ENCODE results near the gene MYO15A.

Gene MYO15A, protein sequence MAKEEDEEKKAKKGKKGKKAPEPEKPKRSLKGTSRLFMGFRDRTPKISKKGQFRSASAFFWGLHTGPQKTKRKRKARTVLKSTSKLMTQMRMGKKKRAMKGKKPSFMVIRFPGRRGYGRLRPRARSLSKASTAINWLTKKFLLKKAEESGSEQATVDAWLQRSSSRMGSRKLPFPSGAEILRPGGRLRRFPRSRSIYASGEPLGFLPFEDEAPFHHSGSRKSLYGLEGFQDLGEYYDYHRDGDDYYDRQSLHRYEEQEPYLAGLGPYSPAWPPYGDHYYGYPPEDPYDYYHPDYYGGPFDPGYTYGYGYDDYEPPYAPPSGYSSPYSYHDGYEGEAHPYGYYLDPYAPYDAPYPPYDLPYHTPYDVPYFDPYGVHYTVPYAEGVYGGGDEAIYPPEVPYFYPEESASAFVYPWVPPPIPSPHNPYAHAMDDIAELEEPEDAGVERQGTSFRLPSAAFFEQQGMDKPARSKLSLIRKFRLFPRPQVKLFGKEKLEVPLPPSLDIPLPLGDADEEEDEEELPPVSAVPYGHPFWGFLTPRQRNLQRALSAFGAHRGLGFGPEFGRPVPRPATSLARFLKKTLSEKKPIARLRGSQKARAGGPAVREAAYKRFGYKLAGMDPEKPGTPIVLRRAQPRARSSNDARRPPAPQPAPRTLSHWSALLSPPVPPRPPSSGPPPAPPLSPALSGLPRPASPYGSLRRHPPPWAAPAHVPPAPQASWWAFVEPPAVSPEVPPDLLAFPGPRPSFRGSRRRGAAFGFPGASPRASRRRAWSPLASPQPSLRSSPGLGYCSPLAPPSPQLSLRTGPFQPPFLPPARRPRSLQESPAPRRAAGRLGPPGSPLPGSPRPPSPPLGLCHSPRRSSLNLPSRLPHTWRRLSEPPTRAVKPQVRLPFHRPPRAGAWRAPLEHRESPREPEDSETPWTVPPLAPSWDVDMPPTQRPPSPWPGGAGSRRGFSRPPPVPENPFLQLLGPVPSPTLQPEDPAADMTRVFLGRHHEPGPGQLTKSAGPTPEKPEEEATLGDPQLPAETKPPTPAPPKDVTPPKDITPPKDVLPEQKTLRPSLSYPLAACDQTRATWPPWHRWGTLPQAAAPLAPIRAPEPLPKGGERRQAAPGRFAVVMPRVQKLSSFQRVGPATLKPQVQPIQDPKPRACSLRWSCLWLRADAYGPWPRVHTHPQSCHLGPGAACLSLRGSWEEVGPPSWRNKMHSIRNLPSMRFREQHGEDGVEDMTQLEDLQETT (N-terminal part only)

DNA sequence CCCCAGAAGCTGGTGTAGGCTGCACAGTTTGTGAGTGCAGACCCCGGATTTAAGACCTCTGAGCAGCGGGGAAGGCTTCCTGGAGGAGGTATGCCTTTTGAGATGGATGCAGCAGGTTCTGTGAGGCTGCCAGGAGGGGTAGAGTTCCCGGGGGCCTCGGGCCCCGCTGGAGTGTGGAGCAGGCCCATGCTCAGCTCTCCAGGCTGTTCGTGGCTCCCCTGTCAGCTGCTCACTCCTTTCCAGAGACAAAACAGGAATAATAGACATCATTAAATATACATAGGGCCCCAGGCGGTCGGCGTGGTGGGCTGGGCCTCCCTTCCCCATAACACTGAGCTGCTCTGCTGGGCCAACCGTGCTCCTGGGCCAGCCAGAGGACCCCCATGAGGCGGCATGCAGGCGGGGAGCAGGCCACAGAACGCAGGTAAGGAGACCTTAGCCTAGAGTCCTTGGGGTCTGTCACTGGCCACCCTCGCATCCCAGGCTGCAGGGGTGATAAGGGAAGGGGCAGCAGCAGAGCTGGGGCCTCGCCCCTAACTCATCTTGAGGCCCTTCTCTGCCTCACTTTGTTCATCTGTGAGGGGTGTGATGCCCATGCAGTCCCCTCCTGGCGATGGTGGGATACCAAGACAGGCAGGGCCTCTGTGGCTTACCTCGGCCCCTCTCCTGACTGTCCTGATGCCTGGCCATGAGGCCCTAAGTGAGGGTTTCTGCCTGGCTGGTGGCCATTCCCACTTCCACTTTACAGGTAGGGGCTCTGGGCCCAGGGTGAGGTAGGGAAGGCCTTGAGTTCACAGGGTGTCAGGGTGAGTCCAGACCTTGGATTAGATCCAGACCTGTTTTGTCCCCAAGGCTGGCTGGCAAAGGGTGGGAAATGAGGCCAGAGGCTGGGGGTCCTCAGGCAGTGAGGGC lies at the start of gene MYO15A:
Gene MYO15A (plus strand): TSS at position 356 of the 912 bp plus-strand sequence. CDS start 10,045 bp downstream, outside the sequence.
- Histone ChIP-seq H3K4me3 (ENCODE audit: low read length) (no peak within 1 kb of the TSS), H3K4me1 (ENCODE audit: insufficient read depth, low read length) (peaks cover 26% of the 10 kb centered on the region), H2AFZ (ENCODE audit: low read depth, low read length) (no peak within 1 kb of the TSS), H3K36me3 (ENCODE audit: insufficient read depth, low read length) (peaks cover 16% of the 10 kb centered on the region), H3K9me3 (ENCODE audit: low read length) (no peaks in the 10 kb centered on the region), H3K27me3 (ENCODE audit: insufficient read depth, low read length) (no peaks in the 10 kb centered on the region)

DNA sequence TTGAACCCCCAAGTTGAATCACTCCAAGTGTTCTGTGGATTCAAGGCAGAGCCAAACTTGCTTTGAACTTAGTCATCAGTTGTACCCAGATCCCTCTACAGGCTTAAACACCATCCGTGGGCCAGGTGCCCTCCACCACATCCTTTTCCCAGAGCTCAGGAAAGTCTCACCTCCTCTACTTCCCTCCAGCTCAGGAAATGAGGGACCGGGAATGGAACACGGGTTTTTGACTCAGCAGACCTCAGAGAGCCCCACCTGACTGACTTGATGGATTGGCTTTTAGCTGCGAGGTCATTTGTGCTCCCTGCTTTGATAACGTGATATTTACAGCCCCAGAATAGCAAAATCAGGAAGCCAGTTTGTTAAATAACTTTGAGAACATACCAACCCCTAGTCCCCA lies 49.3 kb upstream of the MYO15A start:
- no peak overlapping the region for H3K4me3 ChIP-seq (ENCODE audit: low read length)
- peaks cover 27% of the 10 kb centered on the region for H3K36me3 ChIP-seq (ENCODE audit: insufficient read depth, low read length)
- no peaks in the 10 kb centered on the region for H3K9me3 ChIP-seq (ENCODE audit: low read length)
- no peak overlapping the region for H2AFZ ChIP-seq (ENCODE audit: low read depth, low read length)
- H3K4me1 ChIP-seq (ENCODE audit: insufficient read depth, low read length), result no peaks in the 10 kb centered on the region
- H3K27me3 ChIP-seq (ENCODE audit: insufficient read depth, low read length), result no peaks in the 10 kb centered on the region

DNA sequence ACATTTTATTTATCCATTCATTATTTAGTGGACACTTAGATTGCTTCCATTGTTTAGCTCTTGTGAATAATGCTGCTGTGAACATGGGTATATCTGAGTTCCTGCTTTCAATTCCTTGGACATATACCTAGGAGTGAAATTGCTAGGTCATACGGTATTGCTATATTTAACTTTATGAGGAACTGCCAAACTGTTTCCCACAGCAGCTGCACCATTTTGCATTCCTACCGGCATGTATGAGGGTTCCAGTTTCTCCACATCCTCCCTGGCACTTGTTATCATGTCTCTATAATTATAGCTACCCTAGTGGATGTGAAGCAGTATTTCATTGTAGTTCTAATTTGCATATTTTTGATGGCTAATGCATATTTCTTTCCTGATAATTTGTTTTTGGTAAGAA lies 44.5 kb upstream of the MYO15A start:
- H2AFZ ChIP-seq (ENCODE audit: low read depth, low read length), result no peak overlapping the region
- H3K9me3 ChIP-seq (ENCODE audit: low read length), result no peaks in the 10 kb centered on the region
- H3K27me3 ChIP-seq (ENCODE audit: insufficient read depth, low read length), result no peaks in the 10 kb centered on the region

DNA sequence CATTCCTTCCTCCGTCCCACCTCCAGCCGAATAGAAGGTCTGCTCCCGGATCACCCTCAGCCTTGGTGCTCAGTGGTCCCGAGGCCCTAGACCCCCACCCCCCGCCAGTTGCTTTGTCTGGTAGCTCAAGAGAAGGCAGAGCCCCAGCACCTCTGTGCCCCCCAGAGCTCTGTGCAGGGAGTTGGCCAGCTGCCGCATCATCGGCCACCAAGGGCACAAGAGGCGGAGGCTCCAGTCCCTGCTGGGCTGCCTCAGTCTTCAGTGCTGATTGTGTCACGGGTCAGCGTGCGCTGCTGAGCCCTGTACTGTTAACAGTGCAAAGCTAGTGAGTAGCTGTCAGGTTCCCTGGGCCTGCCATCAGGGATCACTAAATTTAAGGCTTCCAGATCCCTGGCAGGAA lies 43.0 kb upstream of the MYO15A start:
- peaks cover 22% of the 10 kb centered on the region for H3K36me3 ChIP-seq (ENCODE audit: insufficient read depth, low read length)

More for the DNA sequence above, 44.5 kb upstream of the MYO15A start:
- peaks cover 22% of the 10 kb centered on the region for H3K36me3 ChIP-seq (ENCODE audit: insufficient read depth, low read length)
- no peaks in the 10 kb centered on the region for H3K4me1 ChIP-seq (ENCODE audit: insufficient read depth, low read length)
- H3K4me3 ChIP-seq (ENCODE audit: low read length), result no peak overlapping the region

DNA sequence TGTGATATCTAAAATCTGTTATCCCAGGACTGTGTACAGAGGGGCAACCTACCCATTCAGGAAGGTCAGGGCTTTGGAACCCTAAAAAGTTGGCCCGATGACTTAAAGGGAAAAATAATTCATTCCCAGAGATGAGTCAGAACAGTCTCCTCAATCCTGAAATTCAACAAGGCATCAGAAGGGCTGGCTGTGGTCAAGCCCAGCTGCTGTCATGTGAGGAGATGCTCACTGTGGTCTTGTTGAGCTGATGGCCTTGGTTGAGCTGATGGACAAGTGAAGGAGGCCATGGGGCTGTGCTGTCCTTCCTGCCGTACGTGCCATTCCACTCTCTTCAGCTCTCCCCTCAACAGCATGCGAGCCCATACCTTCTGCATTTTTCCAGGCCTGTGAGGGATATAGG lies 41.7 kb upstream of the MYO15A start:
- Histone ChIP-seq H3K4me1 (ENCODE audit: insufficient read depth, low read length) (peaks cover 7% of the 10 kb centered on the region), H3K36me3 (ENCODE audit: insufficient read depth, low read length) (peaks cover 18% of the 10 kb centered on the region), H3K4me3 (ENCODE audit: low read length) (no peak overlapping the region)

More for the DNA sequence above, 43.0 kb upstream of the MYO15A start:
- Histone ChIP-seq H2AFZ (ENCODE audit: low read depth, low read length) (no peak overlapping the region), H3K27me3 (ENCODE audit: insufficient read depth, low read length) (no peaks in the 10 kb centered on the region), H3K4me3 (ENCODE audit: low read length) (no peak overlapping the region), H3K9me3 (ENCODE audit: low read length) (no peaks in the 10 kb centered on the region), H3K4me1 (ENCODE audit: insufficient read depth, low read length) (no peaks in the 10 kb centered on the region)

DNA sequence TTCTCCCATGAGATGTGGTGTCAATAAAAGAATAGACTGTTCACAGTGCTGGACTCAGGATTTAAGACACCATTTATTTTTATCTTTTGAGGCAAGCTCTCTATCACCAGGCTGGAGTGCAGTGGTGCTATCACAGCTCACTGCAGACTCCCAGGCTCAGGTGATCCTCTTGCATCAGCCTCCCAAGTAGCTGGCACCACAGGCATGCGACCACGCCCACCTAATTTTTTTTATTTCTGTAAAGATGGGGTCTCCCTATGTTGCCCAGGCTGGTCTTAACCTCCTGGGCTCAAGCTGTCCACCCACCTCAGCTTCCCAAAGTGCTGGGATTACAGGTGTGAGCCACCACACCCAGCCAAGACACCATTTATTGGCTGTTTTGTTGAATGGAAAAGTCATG lies 39.5 kb upstream of the MYO15A start:
- peaks cover 7% of the 10 kb centered on the region for H3K4me1 ChIP-seq (ENCODE audit: insufficient read depth, low read length)
- H3K36me3 ChIP-seq (ENCODE audit: insufficient read depth, low read length), result peaks cover 15% of the 10 kb centered on the region
- no peaks in the 10 kb centered on the region for H3K27me3 ChIP-seq (ENCODE audit: insufficient read depth, low read length)
- H2AFZ ChIP-seq (ENCODE audit: low read depth, low read length), result no peak overlapping the region
- no peaks in the 10 kb centered on the region for H3K9me3 ChIP-seq (ENCODE audit: low read length)
- H3K4me3 ChIP-seq (ENCODE audit: low read length), result no peak overlapping the region

More for the DNA sequence above, 41.7 kb upstream of the MYO15A start:
- H2AFZ ChIP-seq (ENCODE audit: low read depth, low read length), result no peak overlapping the region
- no peaks in the 10 kb centered on the region for H3K9me3 ChIP-seq (ENCODE audit: low read length)
- H3K27me3 ChIP-seq (ENCODE audit: insufficient read depth, low read length), result no peaks in the 10 kb centered on the region

DNA sequence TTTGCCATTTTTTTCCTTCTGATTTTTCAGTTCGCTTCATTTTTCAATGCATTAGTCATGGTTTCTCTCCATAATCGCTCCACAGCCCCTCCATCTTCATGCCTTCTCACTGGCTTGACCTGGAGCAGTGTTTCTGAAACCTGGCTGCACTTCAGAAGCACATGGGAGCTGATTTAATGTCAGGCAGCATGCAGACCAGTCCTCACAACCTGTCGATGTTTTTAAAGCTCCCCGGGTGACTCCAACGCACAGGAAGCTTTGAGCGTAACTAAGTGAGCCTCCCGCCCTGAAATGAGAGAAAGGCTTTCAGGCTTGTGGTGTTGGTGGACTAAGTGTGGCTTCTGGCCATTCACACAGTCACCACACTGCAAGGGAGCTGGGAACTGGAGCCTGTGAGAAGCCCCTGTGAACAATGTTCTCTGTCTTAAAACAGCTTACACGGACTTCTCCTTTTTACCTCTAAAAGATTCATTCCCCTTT lies 37.7 kb upstream of the MYO15A start:
- Histone ChIP-seq H3K36me3 (ENCODE audit: insufficient read depth, low read length) (peaks cover 2% of the 10 kb centered on the region), H3K9me3 (ENCODE audit: low read length) (no peaks in the 10 kb centered on the region), H2AFZ (ENCODE audit: low read depth, low read length) (peak overlapping the region; percentile 7), H3K27me3 (ENCODE audit: insufficient read depth, low read length) (no peaks in the 10 kb centered on the region), H3K4me3 (ENCODE audit: low read length) (no peak overlapping the region), H3K4me1 (ENCODE audit: insufficient read depth, low read length) (peaks cover 7% of the 10 kb centered on the region)

DNA sequence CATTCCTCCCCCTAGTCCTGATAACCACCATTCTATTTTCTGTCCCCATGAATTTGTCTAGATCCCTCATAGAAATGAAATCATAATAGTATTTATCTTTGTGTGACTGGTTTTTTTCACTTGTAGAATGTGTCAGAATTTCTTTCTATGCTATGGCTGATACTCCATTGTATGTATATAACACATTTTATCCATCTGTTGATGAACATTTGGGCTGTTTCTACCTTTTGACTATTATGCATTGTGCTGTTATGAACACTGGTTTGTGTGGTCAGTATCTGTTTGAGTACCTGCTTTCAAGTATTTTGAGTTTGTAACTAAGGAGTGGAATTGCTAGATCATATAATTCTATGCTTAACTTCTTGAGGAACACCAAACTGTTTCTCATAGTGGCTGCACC lies 36.8 kb upstream of the MYO15A start:
- no peaks in the 10 kb centered on the region for H3K9me3 ChIP-seq (ENCODE audit: low read length)
- H3K4me1 ChIP-seq (ENCODE audit: insufficient read depth, low read length), result peaks cover 7% of the 10 kb centered on the region

DNA sequence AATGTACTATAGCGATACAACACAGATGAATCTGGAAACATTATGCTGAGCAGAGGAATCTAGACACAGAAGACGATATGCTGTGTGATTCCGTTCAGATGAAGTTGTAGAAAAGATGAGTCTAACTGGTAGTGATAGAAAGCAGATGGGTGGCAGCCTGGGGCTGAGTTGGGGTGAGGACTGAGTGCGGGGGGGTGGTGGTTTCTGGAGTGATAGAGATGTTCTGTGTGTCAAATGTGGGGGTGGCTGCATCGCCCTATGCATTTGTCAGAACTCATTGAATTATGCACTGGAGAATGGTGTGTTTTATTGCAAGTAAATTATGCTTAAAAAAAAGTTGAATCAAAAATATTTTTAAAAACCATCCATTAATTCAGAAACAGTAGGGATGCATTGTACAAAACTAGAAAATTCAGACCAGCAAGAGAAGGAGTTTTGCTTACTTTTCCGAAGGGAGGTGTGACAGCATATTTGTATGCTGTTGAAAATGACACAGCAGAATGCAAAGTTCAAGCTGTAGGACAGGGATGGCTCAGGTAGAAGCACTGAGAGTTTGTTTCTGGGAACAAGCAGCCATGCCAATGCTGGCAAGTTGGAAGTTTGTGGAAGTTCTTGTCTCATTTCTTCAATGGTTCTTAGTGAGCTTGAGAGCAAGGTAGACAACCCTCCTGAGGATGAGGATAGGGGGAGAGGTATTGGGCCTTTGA lies 33.8 kb upstream of the MYO15A start:
- Histone ChIP-seq H2AFZ (ENCODE audit: low read depth, low read length) (no peak overlapping the region), H3K27me3 (ENCODE audit: insufficient read depth, low read length) (no peaks in the 10 kb centered on the region), H3K36me3 (ENCODE audit: insufficient read depth, low read length) (no peaks in the 10 kb centered on the region), H3K4me1 (ENCODE audit: insufficient read depth, low read length) (peaks cover 7% of the 10 kb centered on the region), H3K4me3 (ENCODE audit: low read length) (no peak overlapping the region), H3K9me3 (ENCODE audit: low read length) (no peaks in the 10 kb centered on the region)

More for the DNA sequence above, 36.8 kb upstream of the MYO15A start:
- H3K4me3 ChIP-seq (ENCODE audit: low read length), result no peak overlapping the region
- no peaks in the 10 kb centered on the region for H3K36me3 ChIP-seq (ENCODE audit: insufficient read depth, low read length)
- H3K27me3 ChIP-seq (ENCODE audit: insufficient read depth, low read length), result no peaks in the 10 kb centered on the region
- no peak overlapping the region for H2AFZ ChIP-seq (ENCODE audit: low read depth, low read length)

DNA sequence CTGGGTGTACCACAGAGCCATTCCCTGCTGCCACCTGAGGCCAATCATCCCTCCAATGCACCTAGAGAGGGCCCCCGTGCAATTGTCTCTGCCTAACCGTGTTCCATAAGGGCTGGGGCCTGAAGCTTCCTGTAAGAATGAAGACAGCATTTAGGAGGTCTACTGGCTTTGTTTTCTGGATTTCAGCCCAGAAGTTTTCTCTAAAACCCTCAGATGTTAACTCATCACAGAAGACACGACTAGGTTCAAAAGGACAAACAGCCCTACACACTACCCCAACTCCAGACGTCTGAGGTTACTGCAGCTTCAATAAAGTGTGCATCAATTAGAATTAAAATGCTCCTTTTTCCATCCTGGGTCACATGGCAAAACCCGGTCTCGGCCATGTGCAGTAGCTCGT lies 31.6 kb upstream of the MYO15A start:
- Histone ChIP-seq H3K9me3 (ENCODE audit: low read length) (no peaks in the 10 kb centered on the region), H3K4me1 (ENCODE audit: insufficient read depth, low read length) (no peaks in the 10 kb centered on the region), H2AFZ (ENCODE audit: low read depth, low read length) (no peak overlapping the region), H3K36me3 (ENCODE audit: insufficient read depth, low read length) (no peaks in the 10 kb centered on the region), H3K27me3 (ENCODE audit: insufficient read depth, low read length) (no peaks in the 10 kb centered on the region), H3K4me3 (ENCODE audit: low read length) (no peak overlapping the region)

DNA sequence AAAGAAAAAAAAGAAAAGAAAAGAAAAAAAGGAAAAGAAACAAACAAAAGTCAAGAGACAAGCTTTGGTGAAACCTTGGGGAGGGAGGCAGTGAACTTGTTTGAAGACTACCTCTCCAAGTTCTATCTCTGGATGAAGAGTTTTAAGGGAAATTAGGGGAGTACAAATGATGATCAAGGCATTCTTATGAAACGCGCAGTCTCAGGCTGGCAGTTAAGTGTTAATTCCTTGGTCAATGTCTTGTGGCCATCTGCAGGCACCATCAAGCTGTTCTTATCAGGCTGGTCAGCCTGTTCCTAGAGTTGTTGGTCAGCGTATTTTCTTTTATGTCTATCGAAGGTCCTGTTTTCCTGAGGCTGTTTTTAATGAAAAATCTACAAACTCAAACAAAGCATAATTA lies 29.0 kb upstream of the MYO15A start:
- no peaks in the 10 kb centered on the region for H3K9me3 ChIP-seq (ENCODE audit: low read length)
- no peaks in the 10 kb centered on the region for H3K36me3 ChIP-seq (ENCODE audit: insufficient read depth, low read length)
- no peak overlapping the region for H2AFZ ChIP-seq (ENCODE audit: low read depth, low read length)
- H3K27me3 ChIP-seq (ENCODE audit: insufficient read depth, low read length), result no peaks in the 10 kb centered on the region
- no peaks in the 10 kb centered on the region for H3K4me1 ChIP-seq (ENCODE audit: insufficient read depth, low read length)
- no peak overlapping the region for H3K4me3 ChIP-seq (ENCODE audit: low read length)

Measured in neuron (in vitro differentiated cells).